ENCODE measurements around the gene ARHGAP22. TPM values are rescaled to one million over a fixed set of nuclear protein-coding genes. Genes with fewer than 3 reads are reported as not detected.
A peak's percentile ranks its signal among the peaks of the same experiment; 100 is the strongest.
"Not testable (repeated sequence)": the region's sequence is repeated elsewhere in the genome, so short reads cannot be mapped to it uniquely, and the experiment has no call there.

Gene ARHGAP22
- total RNA-seq, 2 donors from 2014 or later = 1.8 to 5.7 TPM

GRCh38 chr10:48651293-48651692, 46.4 kb upstream of the ARHGAP22 start:
- H3K4me1 ChIP-seq = peaks cover 0 to 10% of the 10 kb centered on the region in 2 donors
- no peaks in the 10 kb centered on the region for H3K27me3 ChIP-seq
- H3K4me3 ChIP-seq = no peak overlapping the region
- no peaks in the 10 kb centered on the region for H3K36me3 ChIP-seq
- no peak for TF ChIP-seq CTCF (IDR thresholded peaks at IDR 0.05)
- no peaks in the 10 kb centered on the region for H3K9me3 ChIP-seq
- no peak for DNase-seq (ENCODE audit: low spot score)
- no peak overlapping the region for H3K27ac ChIP-seq

- Histone ChIP-seq H3K27ac (no peak overlapping the region), H3K36me3 (no peaks in the 10 kb centered on the region), H3K9me3 (no peaks in the 10 kb centered on the region), H3K27me3 (no peaks in the 10 kb centered on the region), H3K4me1 (no peaks in the 10 kb centered on the region), H3K4me3 (no peak overlapping the region)
- DNase-seq (ENCODE audit: low spot score) = peak; percentile 46
- peak in 1 of 2 donors; percentile 10 for TF ChIP-seq CTCF (IDR thresholded peaks at IDR 0.05)
These were observed 44.6 kb upstream of the ARHGAP22 start for GRCh38 chr10:48649349-48649944.

- Histone ChIP-seq H3K4me1 (no peaks in the 10 kb centered on the region), H3K9me3 (no peaks in the 10 kb centered on the region), H3K4me3 (no peak overlapping the region), H3K36me3 (no peaks in the 10 kb centered on the region), H3K27ac (no peak overlapping the region), H3K27me3 (no peaks in the 10 kb centered on the region)
- TF ChIP-seq CTCF (IDR thresholded peaks at IDR 0.05) = no peak
- DNase-seq (ENCODE audit: low spot score) = peak; percentile 43
These were observed 43.5 kb upstream of the ARHGAP22 start for GRCh38 chr10:48648172-48648942.

- not testable (repeated sequence) for H3K27me3 ChIP-seq, H3K9me3 ChIP-seq, H3K4me3 ChIP-seq, H3K4me1 ChIP-seq, H3K36me3 ChIP-seq, H3K27ac ChIP-seq
- peak; percentile 52 for DNase-seq (ENCODE audit: low spot score)
These were observed 42.2 kb upstream of the ARHGAP22 start for GRCh38 chr10:48647073-48647472.

- TF ChIP-seq CTCF (IDR thresholded peaks at IDR 0.05) = no peak
- peaks cover 0 to 8% of the 10 kb centered on the region in 2 donors for H3K9me3 ChIP-seq
- no peak overlapping the region for H3K4me3 ChIP-seq
- H3K27ac ChIP-seq = no peak overlapping the region
- DNase-seq (ENCODE audit: low spot score) = no peak
- H3K4me1 ChIP-seq = no peaks in the 10 kb centered on the region
- H3K27me3 ChIP-seq = no peaks in the 10 kb centered on the region
- no peaks in the 10 kb centered on the region for H3K36me3 ChIP-seq
These were observed 40.7 kb upstream of the ARHGAP22 start for GRCh38 chr10:48645600-48645999.

- not testable (repeated sequence) for H3K4me3 ChIP-seq; DNase-seq (ENCODE audit: low spot score); H3K27ac ChIP-seq; H3K36me3 ChIP-seq; H3K27me3 ChIP-seq; H3K4me1 ChIP-seq
- H3K9me3 ChIP-seq = peaks cover 0 to 15% of the 10 kb centered on the region in 2 donors
These were observed 36.3 kb upstream of the ARHGAP22 start for GRCh38 chr10:48641099-48641690.

All from right atrium auricular region (tissue), 2 donors.